ENCODE measurements around the gene ABHD8.

ABHD8 gene

GRCh38 chr19:17303167-17303939, at the start of gene ABHD8:
Gene ABHD8, minus strand, starts transcription at chr19:17303425. Its CDS starts 1,809 bp downstream, at chr19:17301616.
- DNase-seq, result peak; percentile 34 to 94 (median 81)

- DNase-seq, result no peak
Observed at GRCh38 chr19:17352608-17353280, 49.5 kb upstream of the ABHD8 start.

- no peak for DNase-seq
Observed at GRCh38 chr19:17351815-17352435, 48.7 kb upstream of the ABHD8 start.

GRCh38 chr19:17348700-17349099, 45.5 kb upstream of the ABHD8 start:
- DNase-seq, result peak in 3 of 14 donors; percentile 8 to 53 (median 17)

GRCh38 chr19:17347877-17348276, 44.7 kb upstream of the ABHD8 start:
- DNase-seq, result no peak

GRCh38 chr19:17347361-17347760, 44.1 kb upstream of the ABHD8 start:
- peak in 1 of 14 donors; percentile 24 for DNase-seq

GRCh38 chr19:17346109-17346671, 43.0 kb upstream of the ABHD8 start:
- DNase-seq, result peak in 10 of 14 donors; percentile 7 to 76 (median 31)

GRCh38 chr19:17341845-17342244, 38.6 kb upstream of the ABHD8 start:
- no peak for DNase-seq

GRCh38 chr19:17341386-17341785, 38.2 kb upstream of the ABHD8 start:
- DNase-seq, result no peak

GRCh38 chr19:17340871-17341357, 37.7 kb upstream of the ABHD8 start:
- no peak for DNase-seq

GRCh38 chr19:17340302-17340870, 37.2 kb upstream of the ABHD8 start:
- DNase-seq, result no peak

- no peak for DNase-seq
Observed at GRCh38 chr19:17339088-17339741, 36.0 kb upstream of the ABHD8 start.

GRCh38 chr19:17338433-17339078, 35.3 kb upstream of the ABHD8 start:
- DNase-seq, result peak in 1 of 14 donors; percentile 9

GRCh38 chr19:17337675-17338432, 34.6 kb upstream of the ABHD8 start:
- DNase-seq, result no peak

- DNase-seq, result peak; percentile 42 to 100 (median 89)
Observed at GRCh38 chr19:17336872-17337674, 33.8 kb upstream of the ABHD8 start, which contains the start of gene GTPBP3. Gene GTPBP3, plus strand, starts transcription at chr19:17337553. Its CDS starts 59 bp downstream, at chr19:17337612.

- DNase-seq, result no peak
Observed at GRCh38 chr19:17335575-17335974, 32.4 kb upstream of the ABHD8 start.

GRCh38 chr19:17334414-17335409, 31.5 kb upstream of the ABHD8 start, which contains the start of gene ANO8:
Gene ANO8, minus strand, starts transcription at chr19:17334855. Its CDS starts 185 bp downstream, at chr19:17334670.
- peak; percentile 52 to 98 (median 88) for DNase-seq

Data from C1 segment of cervical spinal cord (tissue), 14 donors.